Fibroblast of lung (primary cell): ENCODE results near the gene TYK2.

Experiments
- EZH2 ChIP-seq: IDR thresholded peaks from 2 replicates; pipeline ENCODE4 v1.5.1; 2012; ENCODE audit warnings: low read length, control low read depth, mild to moderate bottlenecking; ENCODE audit errors: missing control alignments
- TF ChIP-seq, protein P1 (sequence below), 2 donors: IDR thresholded peaks in 1 of 2; conservative IDR thresholded peaks in 1 of 2; 1 replicate in 1 of 2; 2 replicates in 1 of 2; pipeline ENCODE4 v1.5.1; 2011 to 2012; ENCODE audit warnings: low read length in 2 of 2, control low read depth in 1 of 2, inconsistent platforms in 1 of 2, low read depth in 1 of 2, mild to moderate bottlenecking in 1 of 2

DNA sequence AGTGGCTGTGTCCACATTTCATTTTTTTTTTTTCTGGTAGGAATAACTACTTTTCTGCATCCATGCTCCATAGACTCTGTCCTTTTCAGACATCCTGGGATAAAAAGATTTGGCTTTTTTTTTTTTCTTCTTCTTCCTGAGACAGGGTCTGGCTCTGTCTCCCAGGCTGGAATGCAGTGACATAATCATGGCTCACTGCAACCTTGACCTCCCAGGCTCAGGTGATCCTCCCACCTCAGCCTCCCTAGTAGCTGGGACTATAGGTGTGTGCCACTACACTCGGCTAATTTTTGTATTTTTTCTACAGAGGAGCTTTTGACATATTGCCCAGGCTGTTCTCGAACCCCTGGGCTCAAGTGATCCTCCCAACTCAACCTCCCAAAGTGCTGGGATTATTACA is 36.9 kb downstream of the TYK2 start:
- TF ChIP-seq, protein P1, sequence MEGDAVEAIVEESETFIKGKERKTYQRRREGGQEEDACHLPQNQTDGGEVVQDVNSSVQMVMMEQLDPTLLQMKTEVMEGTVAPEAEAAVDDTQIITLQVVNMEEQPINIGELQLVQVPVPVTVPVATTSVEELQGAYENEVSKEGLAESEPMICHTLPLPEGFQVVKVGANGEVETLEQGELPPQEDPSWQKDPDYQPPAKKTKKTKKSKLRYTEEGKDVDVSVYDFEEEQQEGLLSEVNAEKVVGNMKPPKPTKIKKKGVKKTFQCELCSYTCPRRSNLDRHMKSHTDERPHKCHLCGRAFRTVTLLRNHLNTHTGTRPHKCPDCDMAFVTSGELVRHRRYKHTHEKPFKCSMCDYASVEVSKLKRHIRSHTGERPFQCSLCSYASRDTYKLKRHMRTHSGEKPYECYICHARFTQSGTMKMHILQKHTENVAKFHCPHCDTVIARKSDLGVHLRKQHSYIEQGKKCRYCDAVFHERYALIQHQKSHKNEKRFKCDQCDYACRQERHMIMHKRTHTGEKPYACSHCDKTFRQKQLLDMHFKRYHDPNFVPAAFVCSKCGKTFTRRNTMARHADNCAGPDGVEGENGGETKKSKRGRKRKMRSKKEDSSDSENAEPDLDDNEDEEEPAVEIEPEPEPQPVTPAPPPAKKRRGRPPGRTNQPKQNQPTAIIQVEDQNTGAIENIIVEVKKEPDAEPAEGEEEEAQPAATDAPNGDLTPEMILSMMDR (conservative IDR thresholded peaks at IDR 0.05 in 1 of 2, IDR thresholded peaks at IDR 0.05 in 1 of 2; ENCODE audit: low read depth in 1 of 2, low read length in 2 of 2): no peak
- no peak for TF ChIP-seq EZH2
